ENCODE results near the gene EFEMP1. TPM values are rescaled to one million over a fixed set of nuclear protein-coding genes. Genes with fewer than 3 reads are reported as not detected.

EFEMP1 gene
- total and polyA plus RNA-seq, 10 of the 15 experiments (the other 5 are each of a cell fraction or from before 2014, with no cell fraction given) = 0.27 to 1.2 (median 0.35) TPM; not detected in 6

- H3K9ac ChIP-seq (ENCODE audit: control insufficient read depth, insufficient read depth, low read length) = no peak overlapping the region
- intact Hi-C loops (cut with micrococcal nuclease; ENCODE audit: unreplicated experiment) (no loop called here), in situ Hi-C loops (cut with MboI) (no loop called here)
- no peaks in the 10 kb centered on the region for H4K20me1 ChIP-seq (ENCODE audit: control insufficient read depth, insufficient read depth)
- DNase-seq (ENCODE audit: low read depth, low spot score) (no peak), FAIRE-seq (no peak), ATAC-seq (no peak)
- no peaks in the 10 kb centered on the region for H3K4me1 ChIP-seq (ENCODE audit: control insufficient read depth, insufficient read depth, low read length)
- H3K27me3 ChIP-seq (replicated peaks in 1 of 2; ENCODE audit: control insufficient read depth in 2 of 2, insufficient read depth in 2 of 2, low read length in 1 of 2) = no peaks in the 10 kb centered on the region
- H3K9me3 ChIP-seq (replicated peaks; ENCODE audit: control insufficient read depth, insufficient read depth, low read length) = no peaks in the 10 kb centered on the region
- ChIA-PET RAD21 (ENCODE audit: unreplicated experiment) (no interaction called here), CTCF (interaction anchor here (0.6 kb wide), 1 partner anchor 185 kb away, joined by 3 read pairs; no protein-coding TSS in a partner anchor), SMC1A (ENCODE audit: uncharacterized antibody, unreplicated experiment) (interaction anchor here (1.0 kb wide), 2 partner anchors 10 to 183 kb away, joined by 3 to 4 read pairs; no protein-coding TSS in a partner anchor), POLR2A (no interaction called here)
- no peaks in the 10 kb centered on the region for H3K79me2 ChIP-seq (ENCODE audit: control insufficient read depth, insufficient read depth, low read length)
- H2AFZ ChIP-seq (ENCODE audit: control insufficient read depth, low read depth, low read length) = no peak overlapping the region
- no peaks in the 10 kb centered on the region for H3K36me3 ChIP-seq (ENCODE audit: control insufficient read depth in 2 of 2, insufficient read depth in 2 of 2, low read length in 1 of 2)
- no peak overlapping the region for H3K4me2 ChIP-seq (ENCODE audit: control insufficient read depth, insufficient read depth)
- no peak overlapping the region for H3K27ac ChIP-seq (ENCODE audit: control insufficient read depth, insufficient read depth)
- no peak overlapping the region for H3K4me3 ChIP-seq
- TF ChIP-seq ZNF217 (IDR thresholded peaks at IDR 0.05) (no peak), CBFB (IDR thresholded peaks at IDR 0.05; ENCODE audit: low read depth) (no peak), WRNIP1 (IDR thresholded peaks at IDR 0.05; ENCODE audit: borderline replicate concordance, low read depth, low read length) (no peak), NR2C1 (IDR thresholded peaks at IDR 0.05) (no peak), CHD1 (IDR thresholded peaks at IDR 0.05; ENCODE audit: low read depth, low read length) (no peak), IRF5 (IDR thresholded peaks at IDR 0.05; ENCODE audit: borderline replicate concordance) (no peak), KAT2A (conservative IDR thresholded peaks at IDR 0.05; ENCODE audit: control insufficient read depth, low read depth, low read length) (no peak), SIN3A (IDR thresholded peaks at IDR 0.05; ENCODE audit: low read depth, low read length) (no peak)
- TF ChIP-seq, protein P1, sequence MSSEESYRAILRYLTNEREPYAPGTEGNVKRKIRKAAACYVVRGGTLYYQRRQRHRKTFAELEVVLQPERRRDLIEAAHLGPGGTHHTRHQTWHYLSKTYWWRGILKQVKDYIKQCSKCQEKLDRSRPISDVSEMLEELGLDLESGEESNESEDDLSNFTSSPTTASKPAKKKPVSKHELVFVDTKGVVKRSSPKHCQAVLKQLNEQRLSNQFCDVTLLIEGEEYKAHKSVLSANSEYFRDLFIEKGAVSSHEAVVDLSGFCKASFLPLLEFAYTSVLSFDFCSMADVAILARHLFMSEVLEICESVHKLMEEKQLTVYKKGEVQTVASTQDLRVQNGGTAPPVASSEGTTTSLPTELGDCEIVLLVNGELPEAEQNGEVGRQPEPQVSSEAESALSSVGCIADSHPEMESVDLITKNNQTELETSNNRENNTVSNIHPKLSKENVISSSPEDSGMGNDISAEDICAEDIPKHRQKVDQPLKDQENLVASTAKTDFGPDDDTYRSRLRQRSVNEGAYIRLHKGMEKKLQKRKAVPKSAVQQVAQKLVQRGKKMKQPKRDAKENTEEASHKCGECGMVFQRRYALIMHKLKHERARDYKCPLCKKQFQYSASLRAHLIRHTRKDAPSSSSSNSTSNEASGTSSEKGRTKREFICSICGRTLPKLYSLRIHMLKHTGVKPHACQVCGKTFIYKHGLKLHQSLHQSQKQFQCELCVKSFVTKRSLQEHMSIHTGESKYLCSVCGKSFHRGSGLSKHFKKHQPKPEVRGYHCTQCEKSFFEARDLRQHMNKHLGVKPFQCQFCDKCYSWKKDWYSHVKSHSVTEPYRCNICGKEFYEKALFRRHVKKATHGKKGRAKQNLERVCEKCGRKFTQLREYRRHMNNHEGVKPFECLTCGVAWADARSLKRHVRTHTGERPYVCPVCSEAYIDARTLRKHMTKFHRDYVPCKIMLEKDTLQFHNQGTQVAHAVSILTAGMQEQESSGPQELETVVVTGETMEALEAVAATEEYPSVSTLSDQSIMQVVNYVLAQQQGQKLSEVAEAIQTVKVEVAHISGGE (CRISPR knock-in tag; IDR thresholded peaks at IDR 0.05) = no peak
- no TSS peak for BruUV-seq (replicated peaks)
- WGBS (ENCODE audit: insufficient coverage, insufficient replicate concordance, low lambda C conversion rate, missing lambda C conversion rate) = 62% methylated on average over 4 of the region's 4 CpGs
Observed at GRCh38 chr2:55954306-55955035, 30.9 kb upstream of the EFEMP1 start.
